ENCODE results near the gene ALK.

GRCh38 chr2:29763371-29763770, 158.0 kb downstream of the ALK start:
- TF ChIP-seq CTCF (IDR thresholded peaks at IDR 0.05) (no peak), POLR2A (IDR thresholded peaks at IDR 0.05; ENCODE audit: low read depth) (no peak), EP300 (IDR thresholded peaks at IDR 0.05) (no peak), POLR2AphosphoS5 (IDR thresholded peaks at IDR 0.05) (no peak)

Data from esophagus muscularis mucosa (tissue), 4 donors.